Epithelial cell of proximal tubule (primary cell): ENCODE data around the gene ANKDD1B. TPM values are rescaled to one million over a fixed set of nuclear protein-coding genes. Genes with fewer than 3 reads are reported as not detected.

Experiments used
- DNase-seq: peaks from one replicate; pipeline ENCODE4 v3.0.0-alpha.2; 2011; ENCODE audit warnings: low read depth
- H3K4me3 ChIP-seq: 2 replicates; pipeline ENCODE4 v1.5.1; 2011; ENCODE audit warnings: low read depth, mild to moderate bottlenecking, low read length
- CTCF ChIP-seq: conservative IDR thresholded peaks from 2 replicates; pipeline ENCODE4 v1.5.1; 2012; ENCODE audit warnings: low read depth, mild to moderate bottlenecking, low read length
- total RNA-seq: library from RNA; depleted of rRNA; stranded (reverse); fragments of >200 nt; gene quantifications from 2 replicates; pipeline ENCODE4 v1.2.3, GENCODE V29; 2015

The ANKDD1B gene
- total RNA-seq, 1 donor from 2014 or later = 1.3 TPM

- no peak for DNase-seq
- no peak for TF ChIP-seq CTCF
- peak overlapping the region; percentile 29 for H3K4me3 ChIP-seq
These were observed 57.9 kb downstream of the ANKDD1B start for GRCh38 chr5:75668977-75669689.

GRCh38 chr5:75670577-75670976 lies 59.3 kb downstream of the ANKDD1B start:
- TF ChIP-seq CTCF = no peak
- no peak overlapping the region for H3K4me3 ChIP-seq
- peak; percentile 67 for DNase-seq

- no peak for DNase-seq
- TF ChIP-seq CTCF = no peak
- no peak overlapping the region for H3K4me3 ChIP-seq
These were observed 60.3 kb downstream of the ANKDD1B start for GRCh38 chr5:75671506-75671905.

GRCh38 chr5:75672616-75673015 lies 61.4 kb downstream of the ANKDD1B start:
- no peak overlapping the region for H3K4me3 ChIP-seq
- no peak for DNase-seq
- TF ChIP-seq CTCF = no peak

GRCh38 chr5:75675783-75676182 lies 64.5 kb downstream of the ANKDD1B start:
- H3K4me3 ChIP-seq = no peak overlapping the region
- no peak for TF ChIP-seq CTCF
- DNase-seq = no peak

GRCh38 chr5:75677607-75678006 lies 66.4 kb downstream of the ANKDD1B start:
- no peak for DNase-seq
- no peak overlapping the region for H3K4me3 ChIP-seq
- no peak for TF ChIP-seq CTCF

- no peak for DNase-seq
- TF ChIP-seq CTCF = no peak
- no peak overlapping the region for H3K4me3 ChIP-seq
These were observed 66.9 kb downstream of the ANKDD1B start for GRCh38 chr5:75678155-75678554.
